ENCODE measurements around the gene KLHL40.

- TF ChIP-seq SIN3A (IDR thresholded peaks at IDR 0.05; ENCODE audit: low read depth, low read length) (no peak), TAF1 (IDR thresholded peaks at IDR 0.05; ENCODE audit: borderline replicate concordance, low read depth, low read length) (no peak), POLR2AphosphoS5 (IDR thresholded peaks at IDR 0.05; ENCODE audit: low read length) (no peak)
Observed at GRCh38 chr3:42680806-42681205, 4.5 kb upstream of the KLHL40 start.
